ENCODE results near the gene GNG13. TPM values are rescaled to one million over a fixed set of nuclear protein-coding genes. Genes with fewer than 3 reads are reported as not detected.

Gene GNG13
- total and polyA plus RNA-seq, 2 experiments from 2014 or later, result 0.29 TPM; not detected in 1

- Histone ChIP-seq H3K9me2 (ENCODE audit: insufficient read depth) (no peaks in the 10 kb centered on the region), H2AFZ (no peak overlapping the region), H3K36me3 (ENCODE audit: insufficient read depth) (no peaks in the 10 kb centered on the region), H3K4me2 (no peak overlapping the region), H4K20me1 (replicated peaks; ENCODE audit: insufficient read depth) (no peaks in the 10 kb centered on the region), H3K4me1 (ENCODE audit: insufficient read depth) (no peaks in the 10 kb centered on the region), H3K79me2 (replicated peaks; ENCODE audit: insufficient read depth) (no peaks in the 10 kb centered on the region), H3F3A (replicated peaks; ENCODE audit: low read depth) (0 out of 2 replicates have a peak, but pooled peaks cover 3% of the 10 kb centered on the region), H3K27ac (ENCODE audit: low read depth) (no peak overlapping the region), H3K27me3 (ENCODE audit: insufficient read depth) (no peaks in the 10 kb centered on the region), H3K4me3 (no peak overlapping the region)
- H3K27ac Mint-ChIP-seq, result no peak overlapping the region
- H3K36me3 Mint-ChIP-seq (ENCODE audit: low read depth), result no peaks in the 10 kb centered on the region
- H3K9me3 Mint-ChIP-seq, result no peaks in the 10 kb centered on the region; the same call in 2 of the 3 replicates
- H3K27me3 Mint-ChIP-seq (ENCODE audit: insufficient read depth, low read depth, poor library complexity), result peaks cover 14% of the 10 kb centered on the region
- no peak overlapping the region for H3K4me3 Mint-ChIP-seq
- no peaks in the 10 kb centered on the region; the same call in 1 of the 3 replicates for H3K4me1 Mint-ChIP-seq
- DNase-seq (ENCODE audit: low spot score), result no peak
- TF ChIP-seq CREB1 (CRISPR knock-in tag; IDR thresholded peaks at IDR 0.05; ENCODE audit: low read depth) (no peak), POLR2AphosphoS5 (IDR thresholded peaks at IDR 0.05; ENCODE audit: low read depth) (no peak), CTCF (conservative IDR thresholded peaks at IDR 0.05; ENCODE audit: low read depth in 2 of 2) (no peak), EZH2phosphoT487 (IDR thresholded peaks at IDR 0.05; ENCODE audit: unreplicated experiment) (no peak), ZNF331 (CRISPR knock-in tag; IDR thresholded peaks at IDR 0.05; ENCODE audit: low read depth) (no peak), ETS1 (IDR thresholded peaks at IDR 0.05) (no peak), EZH2 (IDR thresholded peaks at IDR 0.05; ENCODE audit: low read depth, unreplicated experiment) (no peak), ZNF114 (CRISPR knock-in tag; IDR thresholded peaks at IDR 0.05) (no peak), NANOG (IDR thresholded peaks at IDR 0.05; ENCODE audit: borderline replicate concordance) (no peak), REST (IDR thresholded peaks at IDR 0.05; ENCODE audit: unreplicated experiment) (no peak), STAT1 (IDR thresholded peaks at IDR 0.05; ENCODE audit: unreplicated experiment) (no peak), ZNF462 (CRISPR knock-in tag; IDR thresholded peaks at IDR 0.05) (no peak), JUNB (IDR thresholded peaks at IDR 0.05; ENCODE audit: unreplicated experiment) (no peak)
- ATAC-seq, result no peak
Measured at GRCh38 chr16:764848-765487, 35.6 kb downstream of the GNG13 start.
